H1 (cell line): ENCODE data around the gene CIBAR2. TPM values are rescaled to one million over a fixed set of nuclear protein-coding genes. Genes with fewer than 3 reads are reported as not detected.

Source experiments
- BACH1 ChIP-seq: IDR thresholded peaks from 2 replicates; pipeline ENCODE4 v1.6.1; 2012; ENCODE audit warnings: low read length, improper control_type of control experiment
- CHD7 ChIP-seq: fragments of 300-600 bp; sonication (generic); IDR thresholded peaks from 2 replicates; pipeline ENCODE4 v1.7.1; 2012; ENCODE audit warnings: low read length, moderate library complexity, mild to moderate bottlenecking, inconsistent platforms; ENCODE audit not compliant: insufficient replicate concordance
- SP2 ChIP-seq: IDR thresholded peaks from 2 replicates; pipeline ENCODE4 v1.6.1; 2012; ENCODE audit warnings: mild to moderate bottlenecking, low read length, inconsistent platforms
- SP4 ChIP-seq: IDR thresholded peaks from 2 replicates; pipeline ENCODE4 v1.6.1; 2012; ENCODE audit warnings: low read length, inconsistent platforms
- polyA plus RNA-seq, 7 experiments: library from polyadenylated mRNA; depleted of rRNA in 3 of 7; stranded (reverse) in 5 of 7; unstranded in 2 of 7; fragments of >200 nt in 5 of 7; fragments of 200-250 nt in 2 of 7; gene quantifications; 1 replicate in 5 of 7; 2 replicates in 1 of 7; 4 replicates in 1 of 7; pipeline versions ENCODE4 v1.2.1 to v1.2.3, GENCODE V29; 2011 to 2013; ENCODE audit warnings: missing spikeins in 2 of 7, mixed read lengths in 2 of 7
- total RNA-seq: library from RNA; stranded (reverse); fragmentation: NEBNext Ultra II Directional; extraction: Animal tissue kit (Norgen Biotek cat#: 25700); gene quantifications from 2 replicates; pipeline ENCODE4 v1.2.1, GENCODE V29; 2021

CIBAR2 gene
- total and polyA plus RNA-seq, 2 of the 8 experiments (the other 6 are each of a cell fraction or from before 2014, with no cell fraction given) = 0.18 TPM; not detected in 1

- TF ChIP-seq CHD7 = no peak
- TF ChIP-seq BACH1 = no peak
- TF ChIP-seq SP4 = no peak
- TF ChIP-seq SP2 = no peak
These were observed 15.4 kb downstream of the CIBAR2 start (continued) for GRCh38 chr16:85096921-85097320.
